GM21786 (cell line): ENCODE results near the gene CPLX1.
"Not testable (repeated sequence)": the region's sequence is repeated elsewhere in the genome, so short reads cannot be mapped to it uniquely, and the experiment has no call there.

Source experiments
- ATAC-seq: cut with Tn5 transposase; IDR thresholded peaks from one replicate; pipeline ENCODE4 v1.9.1; 2021; ENCODE audit not compliant: unreplicated experiment

CPLX1 gene

DNA sequence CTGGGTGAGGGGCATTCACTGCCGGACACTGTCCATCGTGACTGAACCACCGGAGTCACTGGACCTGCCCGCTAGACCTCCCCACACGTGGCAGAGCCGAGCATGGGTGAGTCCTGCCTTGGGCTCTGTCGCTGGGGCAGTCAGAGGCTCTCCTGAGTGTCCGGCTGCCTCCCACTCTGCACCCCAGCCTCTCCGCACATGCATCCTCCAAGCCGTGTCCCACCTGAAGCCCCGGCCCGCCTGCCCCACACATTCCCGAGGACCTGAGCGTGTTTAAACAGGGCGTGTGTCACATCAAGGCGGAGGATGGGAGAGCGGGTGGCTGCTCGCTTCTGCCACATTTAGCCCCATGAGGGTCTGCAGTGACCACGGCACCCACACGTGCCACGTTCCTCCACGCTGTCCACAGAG, 4.7 kb downstream of the CPLX1 start:
- no peak for ATAC-seq

GRCh38 chr4:820230-821172, 5.4 kb downstream of the CPLX1 start:
- no peak for ATAC-seq

GRCh38 chr4:819401-820229, 6.3 kb downstream of the CPLX1 start:
- no peak for ATAC-seq

- no peak for ATAC-seq
Measured at GRCh38 chr4:818106-818921, 7.6 kb downstream of the CPLX1 start.

GRCh38 chr4:815464-816146, 10.3 kb downstream of the CPLX1 start:
- ATAC-seq: no peak

GRCh38 chr4:814312-814850, 11.5 kb downstream of the CPLX1 start:
- no peak for ATAC-seq

DNA sequence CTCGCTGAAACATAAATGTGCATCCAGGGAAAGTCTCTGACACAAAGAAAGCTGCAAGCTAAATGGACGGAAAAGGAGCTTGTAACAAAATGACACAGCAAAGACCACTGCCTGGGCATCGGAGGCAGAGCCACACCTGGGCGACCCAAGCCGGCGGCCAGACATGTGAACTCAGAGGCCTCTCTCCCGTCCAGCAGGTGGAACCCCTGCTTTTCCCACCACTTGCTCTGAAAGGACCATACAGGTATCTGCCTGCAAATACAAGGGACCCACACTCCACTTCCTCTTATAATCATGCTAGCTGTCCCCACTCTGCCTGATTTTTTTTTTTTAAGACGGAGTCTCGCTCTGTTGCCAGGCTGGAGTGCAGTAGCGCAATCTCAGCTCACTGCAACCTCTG, 12.0 kb downstream of the CPLX1 start:
- no peak for ATAC-seq

DNA sequence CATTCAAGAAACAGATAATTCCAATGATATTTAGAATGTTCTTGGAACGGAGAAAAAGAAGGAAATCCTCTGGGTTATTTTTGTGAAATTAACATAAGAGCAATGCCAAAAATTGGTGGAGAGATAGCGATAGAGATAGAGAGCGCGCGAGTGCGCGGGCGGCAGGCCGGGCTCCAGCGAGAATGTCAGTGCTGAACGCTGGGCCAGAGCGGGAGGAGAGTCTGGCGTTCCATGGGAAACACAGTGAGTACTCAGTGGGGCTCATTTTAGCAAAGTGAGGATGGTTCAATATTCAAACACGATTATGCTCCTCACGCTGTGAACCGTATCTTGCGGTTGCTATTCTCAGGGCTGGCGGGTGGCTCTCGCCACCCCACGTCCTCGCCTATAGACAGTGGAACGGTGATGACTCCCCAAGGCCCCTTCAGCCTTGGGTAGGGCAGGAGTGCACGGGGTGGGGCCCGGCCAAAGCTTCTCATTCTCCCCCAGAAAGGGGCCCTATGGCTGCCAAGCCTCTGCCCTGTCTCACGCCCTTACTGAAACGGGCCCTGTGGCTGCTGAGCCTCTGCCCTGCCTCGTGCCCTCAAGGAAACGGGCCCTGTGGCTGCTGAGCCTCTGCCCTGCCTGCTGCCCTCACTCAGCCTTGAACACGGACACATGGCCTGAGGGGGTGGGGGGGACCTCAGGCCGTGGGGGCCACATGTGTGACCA, 16.9 kb downstream of the CPLX1 start:
- ATAC-seq: no peak

- ATAC-seq: no peak
Measured at GRCh38 chr4:807792-808191, 18.1 kb downstream of the CPLX1 start.

DNA sequence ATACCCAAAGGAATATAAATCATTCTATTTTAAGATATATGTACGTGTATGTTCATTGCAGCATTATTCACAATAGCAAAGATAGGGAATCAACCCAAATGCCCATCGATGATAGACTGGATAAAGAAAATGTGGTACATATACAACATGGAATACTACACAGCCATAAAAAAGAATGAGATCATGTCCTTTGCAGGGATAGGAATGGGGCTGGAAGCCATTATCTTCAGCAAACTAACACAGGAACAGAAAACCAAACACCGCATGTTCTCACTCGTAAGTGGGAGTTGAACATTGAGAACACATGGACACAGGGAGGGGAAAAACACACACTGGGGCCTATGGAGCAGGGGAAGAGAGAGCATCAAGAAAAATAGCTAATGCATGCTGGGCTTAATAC, 18.9 kb downstream of the CPLX1 start:
- not testable (repeated sequence) for ATAC-seq

GRCh38 chr4:804804-805203, 21.1 kb downstream of the CPLX1 start:
- ATAC-seq: no peak

DNA sequence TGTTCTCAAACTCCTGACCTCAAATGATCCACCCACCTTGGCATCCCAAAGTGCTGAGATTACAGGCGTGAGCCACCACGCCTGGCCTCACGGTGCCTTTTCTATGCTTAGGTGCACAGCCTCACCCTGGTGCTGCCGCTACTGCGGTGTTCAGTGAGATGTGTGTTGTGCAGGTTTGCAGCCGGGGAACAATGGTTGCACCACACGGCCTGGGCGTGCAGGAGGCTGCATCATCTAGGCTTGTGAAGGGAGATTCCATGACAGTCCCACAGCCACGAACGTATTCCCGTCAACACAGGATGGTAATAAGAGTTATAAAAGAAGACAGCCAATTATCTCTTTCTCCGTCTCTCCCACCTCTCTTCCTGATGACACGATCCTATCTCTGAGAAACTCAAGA, 22.0 kb downstream of the CPLX1 start:
- ATAC-seq: no peak

DNA sequence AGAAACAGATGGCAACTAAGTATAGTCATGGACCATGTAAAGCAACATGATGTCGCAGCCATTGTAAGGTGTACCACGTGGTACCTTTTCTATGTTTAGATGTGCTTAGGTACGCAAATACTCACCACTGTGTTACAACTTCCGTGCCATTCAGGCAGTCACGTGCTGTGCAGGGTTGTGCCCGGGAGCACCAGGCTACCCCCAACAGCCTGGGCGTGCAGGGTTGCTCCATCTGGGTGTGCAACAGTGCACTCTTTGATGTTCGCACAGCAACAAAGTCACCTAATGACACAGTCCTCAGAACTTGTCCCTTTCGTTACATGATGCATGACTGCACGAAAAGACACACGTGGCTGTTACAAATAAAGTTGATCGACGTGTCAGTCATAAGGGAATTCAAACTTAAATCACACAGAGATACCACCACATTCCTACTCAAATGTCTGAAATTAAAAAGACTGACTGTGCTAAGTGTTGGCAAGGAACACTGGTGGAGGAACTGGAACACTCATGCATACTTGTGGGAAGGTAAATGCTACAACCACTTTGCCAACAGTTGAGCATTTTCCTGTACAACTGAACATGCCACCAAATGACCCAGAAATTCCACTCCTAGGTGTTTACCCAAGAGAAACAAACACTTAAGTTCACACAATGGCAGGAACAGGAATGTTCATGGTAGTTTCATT, 24.3 kb downstream of the CPLX1 start:
- ATAC-seq: no peak

- no peak for ATAC-seq
Measured at GRCh38 chr4:797066-797465, 28.9 kb downstream of the CPLX1 start.

DNA sequence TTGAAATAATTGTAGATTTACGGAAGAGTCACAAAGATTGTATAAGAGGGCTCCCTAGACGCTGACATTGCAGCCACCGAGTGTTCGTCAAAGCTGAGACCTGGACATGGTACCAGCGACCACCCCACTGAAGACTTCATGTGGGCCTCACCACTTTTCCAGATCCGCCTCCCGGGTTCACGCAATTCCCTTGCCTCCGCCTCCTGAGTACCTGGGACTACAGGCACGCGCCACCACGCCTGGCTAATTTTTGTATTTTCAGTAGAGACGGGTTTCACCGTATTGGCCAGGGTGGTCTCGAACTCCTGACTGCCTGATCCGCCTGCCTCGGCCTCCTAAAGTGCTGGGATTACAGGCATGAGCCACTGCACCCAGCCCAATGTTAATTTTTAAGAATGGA, 29.7 kb downstream of the CPLX1 start:
- no peak for ATAC-seq

GRCh38 chr4:795726-796119, 30.2 kb downstream of the CPLX1 start:
- no peak for ATAC-seq

DNA sequence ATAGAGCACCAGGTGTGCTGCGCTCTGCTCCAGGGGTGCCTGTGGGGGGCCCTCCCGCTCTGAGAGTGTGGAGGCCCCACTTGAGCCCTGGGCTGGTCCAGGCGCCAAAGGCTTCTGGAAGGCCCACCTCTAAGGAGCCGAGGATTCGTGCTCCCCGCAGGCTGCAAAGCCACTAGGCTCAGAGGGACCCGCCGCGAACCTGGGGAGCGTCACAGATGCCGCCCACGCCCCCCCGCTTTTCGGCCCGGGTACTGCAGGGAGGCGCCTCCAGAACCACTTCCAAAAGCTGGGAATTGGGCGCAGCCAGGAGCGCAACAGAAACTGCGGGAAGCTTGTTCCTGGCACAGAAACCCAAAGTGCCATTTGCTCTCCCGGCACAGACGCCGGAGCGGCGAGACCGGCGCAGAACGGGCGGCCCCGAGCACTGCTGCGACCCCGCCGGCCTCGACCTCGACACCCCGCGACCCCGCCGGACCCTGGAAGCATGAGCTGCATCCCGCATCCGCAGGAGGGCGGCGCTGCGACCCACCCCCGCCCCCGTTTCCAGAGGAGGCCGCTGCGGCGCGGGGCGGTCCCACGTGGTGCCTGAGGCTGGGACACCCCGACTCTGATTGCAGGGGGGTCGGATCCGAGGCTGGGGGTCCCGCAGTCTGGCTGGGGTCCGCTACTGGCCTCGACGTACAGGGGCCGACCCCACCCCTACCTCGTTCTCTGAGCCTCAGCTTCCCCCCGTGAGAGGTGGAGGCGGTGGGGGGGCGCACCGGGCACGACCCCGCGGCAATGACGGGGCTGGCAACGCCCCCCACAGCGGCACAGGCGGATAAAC, 30.8 kb downstream of the CPLX1 start:
- no peak for ATAC-seq

- ATAC-seq: no peak
Measured at GRCh38 chr4:793941-794621, 31.8 kb downstream of the CPLX1 start.
